BE2C (cell line): Measurements from ENCODE around the gene MRNIP.

ENCODE experiments used
- DNase-seq: peaks from one replicate; pipeline ENCODE4 v3.0.0-alpha.2; 2020
- H3K27me3 ChIP-seq: fragments of 250-450 bp; sonication (Bioruptor Pico); 2 replicates; pipeline ENCODE4 v1.5.1; 2020; ENCODE audit warnings: mild to moderate bottlenecking
- H3K36me3 ChIP-seq: fragments of 250-450 bp; sonication (Bioruptor Pico); 2 replicates; pipeline ENCODE4 v1.5.1; 2020; ENCODE audit warnings: mild to moderate bottlenecking
- H3K4me1 ChIP-seq: fragments of 250-450 bp; sonication (Bioruptor Pico); 2 replicates; pipeline ENCODE4 v1.5.1; 2020
- H3K4me3 ChIP-seq: 2 replicates; pipeline ENCODE4 v1.5.1; 2011; ENCODE audit warnings: low read depth, low read length
- H3K9me3 ChIP-seq: fragments of 250-450 bp; sonication (Bioruptor Pico); 2 replicates; pipeline ENCODE4 v1.5.1; 2020
- CTCF ChIP-seq: IDR thresholded peaks from 2 replicates; pipeline ENCODE4 v1.5.1; 2012; ENCODE audit warnings: mild to moderate bottlenecking, low read depth, low read length

Gene MRNIP

GRCh38 chr5:179879003-179879689, 20.5 kb upstream of the MRNIP start:
- H3K4me1 ChIP-seq = no peaks in the 10 kb centered on the region
- no peak for DNase-seq
- peaks cover 12% of the 10 kb centered on the region for H3K9me3 ChIP-seq
- H3K36me3 ChIP-seq = peaks cover 33% of the 10 kb centered on the region
- no peak for TF ChIP-seq CTCF
- no peak overlapping the region for H3K4me3 ChIP-seq
- no peaks in the 10 kb centered on the region for H3K27me3 ChIP-seq

GRCh38 chr5:179878222-179879002, 19.8 kb upstream of the MRNIP start:
- H3K27me3 ChIP-seq = no peaks in the 10 kb centered on the region
- H3K4me3 ChIP-seq = no peak overlapping the region
- TF ChIP-seq CTCF = no peak
- DNase-seq = no peak
- peaks cover 12% of the 10 kb centered on the region for H3K9me3 ChIP-seq
- no peaks in the 10 kb centered on the region for H3K4me1 ChIP-seq
- peaks cover 29% of the 10 kb centered on the region for H3K36me3 ChIP-seq

- TF ChIP-seq CTCF = no peak
- DNase-seq = no peak
- H3K4me1 ChIP-seq = no peaks in the 10 kb centered on the region
- no peak overlapping the region for H3K4me3 ChIP-seq
- H3K36me3 ChIP-seq = peaks cover 29% of the 10 kb centered on the region
- no peaks in the 10 kb centered on the region for H3K27me3 ChIP-seq
- no peaks in the 10 kb centered on the region for H3K9me3 ChIP-seq
Observed at GRCh38 chr5:179876610-179876952, 18.0 kb upstream of the MRNIP start.

GRCh38 chr5:179875741-179876609, 17.4 kb upstream of the MRNIP start:
- no peak for DNase-seq
- H3K4me1 ChIP-seq = no peaks in the 10 kb centered on the region
- H3K27me3 ChIP-seq = no peaks in the 10 kb centered on the region
- H3K36me3 ChIP-seq = peaks cover 29% of the 10 kb centered on the region
- no peak for TF ChIP-seq CTCF
- H3K9me3 ChIP-seq = no peaks in the 10 kb centered on the region
- no peak overlapping the region for H3K4me3 ChIP-seq

- H3K36me3 ChIP-seq = peaks cover 33% of the 10 kb centered on the region
- no peak overlapping the region for H3K4me3 ChIP-seq
- H3K9me3 ChIP-seq = no peaks in the 10 kb centered on the region
- no peaks in the 10 kb centered on the region for H3K27me3 ChIP-seq
- no peak for TF ChIP-seq CTCF
- DNase-seq = no peak
- H3K4me1 ChIP-seq = no peaks in the 10 kb centered on the region
Observed at GRCh38 chr5:179874536-179875292, 16.1 kb upstream of the MRNIP start.
